Measurements from ENCODE around the gene PRMT1. TPM values are rescaled to one million over a fixed set of nuclear protein-coding genes. Genes with fewer than 3 reads are reported as not detected.
A peak's percentile ranks its signal among the peaks of the same experiment; 100 is the strongest.

The PRMT1 gene
- total RNA-seq, 1 experiment from 2014 or later = 505 TPM

GRCh38 chr19:49662011-49662410 is 15.1 kb upstream of the PRMT1 start:
- Histone ChIP-seq H2AFZ (ENCODE audit: low read length) (no peak overlapping the region), H4K5ac (ENCODE audit: insufficient read length, low read depth, low read length) (no peak overlapping the region), H3K23me2 (ENCODE audit: insufficient read length, low read depth, low read length, poor library complexity, severe bottlenecking) (peaks cover 18% of the 10 kb centered on the region), H3K18ac (ENCODE audit: insufficient read length, low read depth, low read length) (no peak overlapping the region), H2BK12ac (ENCODE audit: insufficient read length, low read depth, low read length) (no peak overlapping the region), H2AK5ac (ENCODE audit: insufficient read length, low read length) (no peak overlapping the region), H3K79me1 (ENCODE audit: insufficient read depth, low read depth, low read length, poor library complexity, severe bottlenecking) (peaks cover 7% of the 10 kb centered on the region), H4K8ac (replicated peaks; ENCODE audit: insufficient read length, low read depth, low read length) (no peak overlapping the region), H3K9ac (ENCODE audit: extremely low read depth, insufficient read length, low read length) (no peak overlapping the region), H4K20me1 (ENCODE audit: control insufficient read depth, insufficient read depth, insufficient read length) (no peaks in the 10 kb centered on the region), H3K9me3 (ENCODE audit: control insufficient read depth, low read depth, low read length) (no peaks in the 10 kb centered on the region), H3K4me1 (ENCODE audit: insufficient read depth, low read length) (no peaks in the 10 kb centered on the region), H4K91ac (ENCODE audit: insufficient read length, low read depth, low read length) (no peak overlapping the region), H2BK120ac (ENCODE audit: low read depth, low read length, poor library complexity, severe bottlenecking) (no peak overlapping the region), H3K27me3 (ENCODE audit: insufficient read depth, low read length) (no peaks in the 10 kb centered on the region), H3K14ac (ENCODE audit: insufficient read depth, low read length) (no peak overlapping the region), H3T11ph (ENCODE audit: low read length) (no peak overlapping the region), H2BK20ac (ENCODE audit: low read depth, low read length, poor library complexity, severe bottlenecking) (no peak overlapping the region), H3K27ac (ENCODE audit: insufficient read length, low read depth, low read length) (no peak overlapping the region), H3K23ac (ENCODE audit: insufficient read length, low read depth, low read length) (no peak overlapping the region), H3K4me2 (ENCODE audit: insufficient read depth, insufficient read length, low read length) (no peak overlapping the region), H3K79me2 (ENCODE audit: insufficient read depth, low read length) (peaks cover 5% of the 10 kb centered on the region; the same call in 1 of the 2 replicates), H2BK15ac (ENCODE audit: low read depth, low read length) (no peak overlapping the region), H2BK5ac (ENCODE audit: insufficient read length, low read length) (no peak overlapping the region), H3K56ac (ENCODE audit: insufficient read length, low read depth, low read length) (no peak overlapping the region), H3K4ac (ENCODE audit: low read depth, low read length) (no peak overlapping the region)
- no peak for DNase-seq
- peaks cover 3% of the 10 kb centered on the region for H3K27me3 Mint-ChIP-seq (ENCODE audit: low read depth)
- H3K4me1 Mint-ChIP-seq = peaks cover 15 to 35% of the 10 kb centered on the region in 2 experiments
- no CpG with 5 or more reads among the region's 16 CpGs for WGBS (ENCODE audit: extremely low coverage, insufficient read length, low lambda C conversion rate)
- no peak overlapping the region for H3K4me3 Mint-ChIP-seq
- peaks cover 7 to 8% of the 10 kb centered on the region in 2 experiments for H3K9me3 Mint-ChIP-seq
- TF ChIP-seq CTCF (conservative IDR thresholded peaks at IDR 0.05) = no peak
- H3K27ac Mint-ChIP-seq = peak overlapping the region in 1 of 3 experiments; percentile 32; a peak in 1 of 7 replicates
- H3K36me3 Mint-ChIP-seq (ENCODE audit: insufficient read depth in 1 of 3, low read depth in 3 of 3) = peaks cover 44 to 67% (median 62%) of the 10 kb centered on the region in 3 experiments

All from H9 (cell line).